SK-N-SH treated with all-trans-retinoic acid at 6 μM for 48 hours (cell line): ENCODE measurements around the gene ZNF730.
"Not testable (repeated sequence)": the region's sequence is repeated elsewhere in the genome, so short reads cannot be mapped to it uniquely, and the experiment has no call there.

Experiments used
- ATAC-seq: fragments of 200-7000 bp; cut with Tn5 transposase; 3 replicates; pipeline ENCODE4 v1.9.1; 2020; ENCODE audit warnings: mild to moderate bottlenecking, moderate library complexity
- ARNTL ChIP-seq: fragments of 450-650 bp; formaldehyde crosslinking; IDR thresholded peaks from 2 replicates; pipeline ENCODE4 v1.5.0; 2020; ENCODE audit warnings: low read depth, mild to moderate bottlenecking, moderate library complexity, borderline replicate concordance
- BACH2 ChIP-seq: fragments of 250-450 bp; sonication (Bioruptor Pico); IDR thresholded peaks from 2 replicates; pipeline ENCODE4 v1.9.0; 2021; ENCODE audit warnings: mild to moderate bottlenecking, borderline replicate concordance
- CREB5 ChIP-seq: fragments of 250-450 bp; sonication (Bioruptor Pico); IDR thresholded peaks from 2 replicates; pipeline ENCODE4 v1.5.1; 2020; ENCODE audit warnings: low read depth, mild to moderate bottlenecking, moderate library complexity
- CSDC2 ChIP-seq: fragments of 250-450 bp; sonication (Bioruptor Pico); IDR thresholded peaks from 2 replicates; pipeline ENCODE4 v1.5.0; 2020; ENCODE audit warnings: mild to moderate bottlenecking, moderate library complexity
- ESRRG ChIP-seq: fragments of 250-450 bp; sonication (Bioruptor Pico); IDR thresholded peaks from 2 replicates; pipeline ENCODE4 v1.6.1; 2021; ENCODE audit warnings: mild to moderate bottlenecking
- GLIS3 ChIP-seq: fragments of 250-450 bp; sonication (Bioruptor Pico); IDR thresholded peaks from 2 replicates; pipeline ENCODE4 v1.5.0; 2020; ENCODE audit warnings: mild to moderate bottlenecking, moderate library complexity
- ISL1 ChIP-seq: fragments of 250-450 bp; sonication (Bioruptor Pico); IDR thresholded peaks from 2 replicates; pipeline ENCODE4 v2.1.2; 2022; ENCODE audit warnings: mild to moderate bottlenecking, moderate library complexity
- OSR1 ChIP-seq: fragments of 250-450 bp; sonication (Bioruptor Pico); IDR thresholded peaks from 2 replicates; pipeline ENCODE4 v1.8.0; 2022; ENCODE audit warnings: moderate library complexity, mild to moderate bottlenecking, inconsistent platforms
- POU6F1 ChIP-seq: fragments of 250-450 bp; sonication (Bioruptor Pico); IDR thresholded peaks from 2 replicates; pipeline ENCODE4 v1.8.0; 2021; ENCODE audit warnings: low read depth, mild to moderate bottlenecking, moderate library complexity, borderline replicate concordance
- PPARA ChIP-seq: fragments of 250-450 bp; sonication (Bioruptor Pico); IDR thresholded peaks from 2 replicates; pipeline ENCODE4 v1.5.0; 2020; ENCODE audit warnings: mild to moderate bottlenecking, borderline replicate concordance
- RARB ChIP-seq: fragments of 250-450 bp; sonication (Bioruptor Pico); IDR thresholded peaks from 2 replicates; pipeline ENCODE4 v1.8.0; 2021; ENCODE audit warnings: mild to moderate bottlenecking, moderate library complexity
- SNAI2 ChIP-seq: fragments of 250-450 bp; sonication (Bioruptor Pico); IDR thresholded peaks from 2 replicates; pipeline ENCODE4 v1.5.0; 2020; ENCODE audit warnings: mild to moderate bottlenecking, moderate library complexity
- TCF4 ChIP-seq: fragments of 250-450 bp; sonication (Bioruptor Pico); IDR thresholded peaks from 2 replicates; pipeline ENCODE4 v1.8.0; 2021; ENCODE audit warnings: mild to moderate bottlenecking, moderate library complexity, borderline replicate concordance
- TOX ChIP-seq: fragments of 250-450 bp; sonication (Bioruptor Pico); IDR thresholded peaks from 2 replicates; pipeline ENCODE4 v1.8.0; 2021; ENCODE audit warnings: mild to moderate bottlenecking, moderate library complexity, borderline replicate concordance
- ZC3H10 ChIP-seq: fragments of 250-450 bp; sonication (Bioruptor Pico); IDR thresholded peaks from 2 replicates; pipeline ENCODE4 v1.5.1; 2021; ENCODE audit warnings: mild to moderate bottlenecking, moderate library complexity
- ZFP30 ChIP-seq: fragments of 450-650 bp; formaldehyde crosslinking; IDR thresholded peaks from 2 replicates; pipeline ENCODE4 v1.5.0; 2022; ENCODE audit warnings: mild to moderate bottlenecking, moderate library complexity
- ZNF565 ChIP-seq: fragments of 450-650 bp; formaldehyde crosslinking; conservative IDR thresholded peaks from 2 replicates; pipeline ENCODE4 v1.5.0; 2020; ENCODE audit warnings: low read depth, mild to moderate bottlenecking, moderate library complexity
- ZNF70 ChIP-seq: fragments of 450-650 bp; formaldehyde crosslinking; IDR thresholded peaks from 2 replicates; pipeline ENCODE4 v1.5.0; 2020; ENCODE audit warnings: mild to moderate bottlenecking, moderate library complexity
- ZNF8 ChIP-seq: fragments of 450-650 bp; formaldehyde crosslinking; IDR thresholded peaks from 2 replicates; pipeline ENCODE4 v1.5.0; 2020; ENCODE audit warnings: mild to moderate bottlenecking, moderate library complexity
- TF ChIP-seq, protein P1 (sequence below): fragments of 250-450 bp; sonication (Bioruptor Pico); IDR thresholded peaks from 2 replicates; pipeline ENCODE4 v1.5.1; 2021; ENCODE audit warnings: mild to moderate bottlenecking, moderate library complexity

ZNF730 gene

DNA sequence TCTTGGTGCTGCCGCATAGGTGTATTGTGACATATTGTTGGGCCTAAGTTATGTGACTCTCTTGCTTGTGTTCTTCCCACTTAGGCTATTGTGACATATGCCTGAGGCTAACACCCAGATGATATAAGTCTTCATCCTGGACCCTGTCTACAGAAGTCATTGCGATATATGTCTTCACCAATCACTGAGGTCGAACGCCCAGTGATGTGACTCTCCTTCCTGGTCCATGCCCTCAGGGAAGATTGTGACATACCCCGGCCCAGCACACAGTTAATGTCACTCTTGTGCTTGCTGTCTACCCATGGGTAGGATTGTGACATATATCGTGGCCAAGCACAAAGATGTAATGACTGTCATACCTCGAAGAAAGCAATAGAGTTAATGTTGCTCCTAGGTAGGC lies 16.9 kb upstream of the ZNF730 start (continued):
- TF ChIP-seq POU6F1 (CRISPR knock-in tag), result no peak

DNA sequence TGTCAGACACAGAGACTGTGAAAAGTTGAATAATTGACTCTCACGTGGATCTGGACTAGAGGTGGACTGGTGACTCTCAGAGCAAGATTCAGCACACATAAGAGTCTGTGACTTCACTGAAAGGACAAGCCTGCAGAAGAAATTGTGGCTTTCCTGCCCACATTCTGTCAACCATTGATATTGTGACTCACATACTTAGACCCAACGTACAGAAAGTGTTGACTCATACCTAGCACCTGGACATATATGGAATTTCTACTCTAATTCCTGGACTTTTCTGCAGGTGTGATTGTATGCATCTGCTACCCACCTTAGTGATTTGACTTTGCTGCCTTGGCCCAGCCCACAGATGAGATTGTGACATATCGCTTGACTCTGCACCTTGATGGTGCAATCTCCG lies 15.6 kb upstream of the ZNF730 start:
- no peak for ATAC-seq
- no peak for TF ChIP-seq ZC3H10 (CRISPR knock-in tag)
- no peak for TF ChIP-seq ISL1
- TF ChIP-seq CSDC2 (CRISPR knock-in tag), result no peak
- TF ChIP-seq ARNTL, result no peak
- no peak for TF ChIP-seq CREB5 (CRISPR knock-in tag)
- no peak for TF ChIP-seq BACH2 (CRISPR knock-in tag)
- TF ChIP-seq ZNF70 (CRISPR knock-in tag), result no peak
- no peak for TF ChIP-seq ZNF8
- TF ChIP-seq, protein P1, sequence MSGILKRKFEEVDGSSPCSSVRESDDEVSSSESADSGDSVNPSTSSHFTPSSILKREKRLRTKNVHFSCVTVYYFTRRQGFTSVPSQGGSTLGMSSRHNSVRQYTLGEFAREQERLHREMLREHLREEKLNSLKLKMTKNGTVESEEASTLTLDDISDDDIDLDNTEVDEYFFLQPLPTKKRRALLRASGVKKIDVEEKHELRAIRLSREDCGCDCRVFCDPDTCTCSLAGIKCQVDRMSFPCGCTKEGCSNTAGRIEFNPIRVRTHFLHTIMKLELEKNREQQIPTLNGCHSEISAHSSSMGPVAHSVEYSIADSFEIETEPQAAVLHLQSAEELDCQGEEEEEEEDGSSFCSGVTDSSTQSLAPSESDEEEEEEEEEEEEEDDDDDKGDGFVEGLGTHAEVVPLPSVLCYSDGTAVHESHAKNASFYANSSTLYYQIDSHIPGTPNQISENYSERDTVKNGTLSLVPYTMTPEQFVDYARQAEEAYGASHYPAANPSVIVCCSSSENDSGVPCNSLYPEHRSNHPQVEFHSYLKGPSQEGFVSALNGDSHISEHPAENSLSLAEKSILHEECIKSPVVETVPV (CRISPR knock-in tag), result no peak

DNA sequence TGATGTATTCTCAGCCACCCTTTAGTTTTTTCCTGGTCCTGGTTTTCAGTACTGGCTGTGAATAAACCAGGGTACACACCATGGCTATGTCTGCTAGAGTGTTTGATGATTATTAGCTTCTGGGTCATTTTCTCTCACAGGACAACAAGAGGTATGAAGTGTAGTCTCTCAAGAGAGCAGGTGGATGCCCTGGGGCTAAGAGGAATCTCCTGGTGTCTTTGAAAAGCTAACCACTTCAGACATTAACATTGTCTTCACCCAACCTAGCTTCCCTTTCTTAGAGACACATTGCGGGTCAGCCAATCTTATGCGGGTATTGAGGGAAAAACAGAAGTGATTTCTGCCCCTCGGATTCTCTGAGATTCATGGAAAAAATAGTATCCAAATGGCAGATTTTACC lies 1.6 kb downstream of the ZNF730 start:
- no peak for ATAC-seq

DNA sequence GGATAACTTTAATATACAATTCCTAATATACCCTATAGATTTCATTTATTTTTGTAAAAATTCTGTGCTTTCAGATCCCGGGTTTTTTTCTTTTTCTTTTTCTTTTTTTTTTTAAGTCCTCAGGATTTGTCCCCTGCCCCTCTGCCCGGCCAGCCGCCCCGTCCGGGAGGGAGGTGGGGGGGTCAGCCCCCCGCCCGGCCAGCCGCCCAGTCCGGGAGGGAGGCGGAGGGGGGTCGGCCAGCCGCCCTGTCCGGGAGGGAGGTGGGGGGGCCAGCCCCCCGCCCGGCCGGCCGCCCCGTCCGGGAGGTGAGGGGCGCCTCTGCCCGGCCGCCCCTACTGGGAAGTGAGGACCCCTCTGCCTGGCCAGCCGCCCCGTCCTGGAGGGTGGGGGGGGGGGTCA lies 17.4 kb downstream of the ZNF730 start:
- not testable (repeated sequence) for ATAC-seq

More for the DNA sequence above, 1.6 kb downstream of the ZNF730 start:
- TF ChIP-seq ZNF70 (CRISPR knock-in tag) (no peak), RARB (no peak), OSR1 (CRISPR knock-in tag) (no peak), ZFP30 (CRISPR knock-in tag) (no peak), CSDC2 (CRISPR knock-in tag) (no peak)

DNA sequence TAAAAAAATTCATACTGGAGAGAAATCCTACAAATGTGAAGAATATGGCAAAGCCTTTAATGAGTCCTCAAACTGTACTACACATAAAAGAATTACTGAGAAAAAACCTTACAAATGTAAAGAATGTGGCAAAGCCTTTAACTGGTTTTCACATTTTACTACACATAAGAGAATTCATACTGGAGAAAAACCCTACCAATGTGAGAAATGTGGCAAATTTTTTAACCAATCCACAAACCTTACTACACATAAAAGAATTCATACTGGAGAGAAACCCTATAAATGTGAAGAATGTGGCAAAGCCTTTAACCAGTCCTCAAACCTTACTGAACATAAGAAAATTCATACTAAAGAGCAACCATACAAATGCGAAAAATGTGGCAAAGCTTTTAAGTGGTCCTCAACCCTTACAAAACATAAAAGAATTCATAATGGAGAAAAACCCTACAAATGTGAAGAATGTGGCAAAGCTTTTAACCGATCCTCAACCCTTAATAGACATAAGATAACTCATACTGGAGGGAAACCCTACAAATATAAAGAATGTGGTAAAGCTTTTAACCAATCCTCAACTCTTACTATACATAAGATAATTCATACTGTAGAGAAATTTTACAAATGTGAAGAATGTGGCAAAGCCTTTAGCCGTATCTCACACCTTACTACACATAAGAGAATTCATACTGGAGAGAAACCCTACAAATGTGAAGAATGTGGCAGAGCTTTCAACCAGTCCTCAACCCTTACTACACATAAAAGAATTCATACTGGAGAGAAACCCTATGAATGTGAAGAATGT lies 29.0 kb downstream of the ZNF730 start:
- no peak for ATAC-seq
- TF ChIP-seq GLIS3 (CRISPR knock-in tag), result no peak
- no peak for TF ChIP-seq TCF4
- TF ChIP-seq PPARA (CRISPR knock-in tag), result no peak
- TF ChIP-seq TOX (CRISPR knock-in tag), result no peak
- no peak for TF ChIP-seq CSDC2 (CRISPR knock-in tag)
- no peak for TF ChIP-seq ESRRG (CRISPR knock-in tag)
- no peak for TF ChIP-seq POU6F1 (CRISPR knock-in tag)
- no peak for TF ChIP-seq RARB
- TF ChIP-seq ZFP30 (CRISPR knock-in tag), result no peak
- no peak for TF ChIP-seq ZNF8
- no peak for TF ChIP-seq SNAI2 (CRISPR knock-in tag)
- no peak for TF ChIP-seq ZNF565
- no peak for TF ChIP-seq BACH2 (CRISPR knock-in tag)
- no peak for TF ChIP-seq OSR1 (CRISPR knock-in tag)

GRCh38 chr19:23160766-23161165 lies 43.9 kb downstream of the ZNF730 start:
- no peak for TF ChIP-seq ZFP30 (CRISPR knock-in tag)
- ATAC-seq, result no peak

GRCh38 chr19:23168286-23168685 lies 51.5 kb downstream of the ZNF730 start:
- ATAC-seq, result not testable (repeated sequence)
